GM12873 (cell line): ENCODE data around the gene ZNF521.

Experiments used
- TF ChIP-seq, protein P1 (sequence below): IDR thresholded peaks from 2 replicates; pipeline ENCODE4 v1.5.1; 2012; ENCODE audit warnings: low read depth, mild to moderate bottlenecking, moderate library complexity, low read length, control low read depth; ENCODE audit not compliant: insufficient read depth; ENCODE audit errors: missing control alignments

ZNF521 gene

DNA sequence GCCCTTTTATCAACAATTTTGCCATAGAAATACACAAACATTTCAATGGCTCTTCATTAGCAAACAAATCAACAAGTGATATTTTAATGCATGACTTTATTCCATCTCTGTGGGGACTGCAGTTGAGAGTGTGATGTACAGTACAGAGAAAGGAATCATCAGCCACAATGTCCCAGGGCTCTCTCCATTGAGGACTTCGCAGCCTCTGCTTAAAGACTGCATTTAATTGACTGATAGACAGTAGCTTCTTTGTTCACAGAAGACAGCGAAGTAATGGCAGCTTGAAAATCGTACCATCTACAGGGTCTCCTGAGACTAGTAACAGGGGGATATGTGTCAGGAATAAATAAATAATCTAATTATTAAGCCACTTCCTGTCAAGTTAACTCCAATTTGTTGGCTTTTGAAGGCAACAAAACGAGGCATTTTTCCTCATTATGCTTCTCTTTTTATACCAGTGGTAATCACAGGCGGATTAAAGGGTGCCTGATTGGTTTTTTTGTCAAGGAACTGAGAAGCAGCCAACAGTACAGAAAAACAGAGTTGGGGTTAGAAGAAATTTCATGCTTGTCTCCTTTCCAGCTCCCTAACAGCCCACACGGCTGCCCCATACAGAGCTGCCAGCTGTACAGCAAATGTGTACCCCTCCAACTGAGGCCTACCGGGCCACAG lies 164.3 kb downstream of the ZNF521 start:
- TF ChIP-seq, protein P1, sequence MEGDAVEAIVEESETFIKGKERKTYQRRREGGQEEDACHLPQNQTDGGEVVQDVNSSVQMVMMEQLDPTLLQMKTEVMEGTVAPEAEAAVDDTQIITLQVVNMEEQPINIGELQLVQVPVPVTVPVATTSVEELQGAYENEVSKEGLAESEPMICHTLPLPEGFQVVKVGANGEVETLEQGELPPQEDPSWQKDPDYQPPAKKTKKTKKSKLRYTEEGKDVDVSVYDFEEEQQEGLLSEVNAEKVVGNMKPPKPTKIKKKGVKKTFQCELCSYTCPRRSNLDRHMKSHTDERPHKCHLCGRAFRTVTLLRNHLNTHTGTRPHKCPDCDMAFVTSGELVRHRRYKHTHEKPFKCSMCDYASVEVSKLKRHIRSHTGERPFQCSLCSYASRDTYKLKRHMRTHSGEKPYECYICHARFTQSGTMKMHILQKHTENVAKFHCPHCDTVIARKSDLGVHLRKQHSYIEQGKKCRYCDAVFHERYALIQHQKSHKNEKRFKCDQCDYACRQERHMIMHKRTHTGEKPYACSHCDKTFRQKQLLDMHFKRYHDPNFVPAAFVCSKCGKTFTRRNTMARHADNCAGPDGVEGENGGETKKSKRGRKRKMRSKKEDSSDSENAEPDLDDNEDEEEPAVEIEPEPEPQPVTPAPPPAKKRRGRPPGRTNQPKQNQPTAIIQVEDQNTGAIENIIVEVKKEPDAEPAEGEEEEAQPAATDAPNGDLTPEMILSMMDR: no peak

DNA sequence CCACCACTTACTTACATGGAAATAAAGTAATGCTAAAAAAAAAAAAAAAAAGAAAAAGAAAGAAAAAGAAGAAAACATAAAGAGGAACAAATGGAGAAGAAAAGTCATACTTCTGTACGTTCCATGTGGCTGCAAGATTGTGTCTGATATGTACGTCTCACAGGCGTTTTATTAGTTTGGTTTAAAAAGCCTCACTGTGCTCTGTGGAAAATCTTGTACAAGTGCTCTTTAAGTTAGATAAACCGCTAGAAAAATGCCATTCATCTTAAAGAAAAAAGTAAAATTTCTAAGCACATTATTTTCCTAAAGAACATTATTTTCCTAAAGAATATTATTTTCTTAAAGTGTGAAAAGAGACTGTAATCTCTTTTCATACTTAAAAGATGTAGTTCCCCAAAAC lies 165.1 kb downstream of the ZNF521 start:
- TF ChIP-seq, protein P1: no peak

DNA sequence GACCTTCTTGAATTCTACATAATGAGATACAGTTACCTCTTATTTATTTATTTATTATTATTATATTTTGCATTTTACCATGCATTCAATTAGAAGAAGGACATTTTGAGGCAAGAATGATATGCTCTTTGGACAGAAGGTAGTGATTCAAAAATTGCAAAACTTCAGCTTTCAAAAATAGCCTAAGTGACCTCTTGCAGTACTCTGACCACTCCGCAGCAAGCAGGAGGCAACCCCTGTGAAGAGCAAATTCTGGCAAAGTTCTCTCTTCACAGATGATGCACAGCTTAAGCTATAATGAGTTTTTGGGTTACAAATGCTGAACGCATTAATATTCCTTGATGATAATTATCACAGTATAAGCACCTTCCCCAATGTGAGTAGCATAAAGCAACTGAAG lies 170.0 kb downstream of the ZNF521 start:
- TF ChIP-seq, protein P1: no peak

DNA sequence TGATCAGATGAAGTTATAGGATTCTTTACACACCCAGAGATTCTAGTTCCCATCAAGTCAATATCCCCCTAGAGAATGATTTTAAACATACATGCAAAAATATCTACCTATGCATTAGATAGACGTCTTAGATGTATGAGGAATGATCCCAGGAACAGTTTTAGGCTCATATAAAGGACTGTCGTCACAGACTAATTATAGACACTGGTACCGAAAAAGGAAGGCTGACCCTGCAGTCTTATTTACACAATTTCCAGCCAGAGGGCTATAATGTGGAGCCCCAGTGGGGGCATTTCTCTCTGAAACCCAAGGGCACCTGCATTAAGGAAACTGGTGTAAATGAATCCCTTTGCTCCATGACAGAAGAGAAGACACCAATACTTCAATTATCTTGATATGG lies 170.4 kb downstream of the ZNF521 start:
- TF ChIP-seq, protein P1: no peak

DNA sequence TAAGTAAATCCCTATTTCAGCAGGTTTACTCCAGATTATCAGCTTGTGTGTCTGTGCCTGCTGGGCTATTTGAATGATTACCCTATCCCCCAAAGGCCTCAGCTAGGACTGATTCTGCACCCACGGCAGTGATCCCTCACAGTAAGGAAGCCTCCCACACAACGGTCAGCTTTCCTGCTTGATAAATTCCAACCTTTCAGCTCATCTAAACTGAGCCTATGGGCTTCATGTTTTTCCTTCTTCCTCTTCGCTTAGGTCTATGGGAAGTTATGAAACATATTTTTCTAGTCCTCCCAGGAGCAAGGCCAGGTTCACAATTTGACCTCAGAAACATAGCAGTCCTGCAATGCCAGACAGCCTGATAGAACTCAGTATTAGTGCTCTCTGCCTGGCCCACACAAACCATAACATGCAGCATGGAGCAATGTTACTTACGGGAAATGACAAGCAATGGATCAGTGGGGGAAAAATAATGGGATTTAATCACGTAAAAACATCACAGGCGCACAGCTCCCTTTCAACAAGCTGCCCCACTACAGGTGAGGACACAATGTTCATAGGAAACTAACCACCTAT lies 170.9 kb downstream of the ZNF521 start:
- TF ChIP-seq, protein P1: no peak

DNA sequence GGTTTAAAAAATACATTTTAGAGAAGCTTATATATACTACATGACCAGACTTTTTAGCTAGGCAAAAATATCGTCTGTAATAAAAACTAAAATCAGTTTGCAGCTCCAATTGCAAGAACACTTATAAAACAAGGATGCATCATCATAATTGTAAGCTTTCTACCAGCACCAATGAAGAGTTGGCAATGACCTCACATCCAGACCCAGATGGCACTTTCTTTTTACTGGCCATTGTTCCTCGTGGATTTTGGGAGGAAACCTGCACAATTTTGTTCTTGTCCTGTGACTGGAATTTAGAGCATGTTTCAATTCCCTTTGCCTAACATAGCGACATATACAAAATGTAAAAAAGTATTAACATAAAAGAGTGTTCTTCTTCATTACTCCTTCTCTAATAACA lies 174.3 kb downstream of the ZNF521 start:
- TF ChIP-seq, protein P1: no peak

DNA sequence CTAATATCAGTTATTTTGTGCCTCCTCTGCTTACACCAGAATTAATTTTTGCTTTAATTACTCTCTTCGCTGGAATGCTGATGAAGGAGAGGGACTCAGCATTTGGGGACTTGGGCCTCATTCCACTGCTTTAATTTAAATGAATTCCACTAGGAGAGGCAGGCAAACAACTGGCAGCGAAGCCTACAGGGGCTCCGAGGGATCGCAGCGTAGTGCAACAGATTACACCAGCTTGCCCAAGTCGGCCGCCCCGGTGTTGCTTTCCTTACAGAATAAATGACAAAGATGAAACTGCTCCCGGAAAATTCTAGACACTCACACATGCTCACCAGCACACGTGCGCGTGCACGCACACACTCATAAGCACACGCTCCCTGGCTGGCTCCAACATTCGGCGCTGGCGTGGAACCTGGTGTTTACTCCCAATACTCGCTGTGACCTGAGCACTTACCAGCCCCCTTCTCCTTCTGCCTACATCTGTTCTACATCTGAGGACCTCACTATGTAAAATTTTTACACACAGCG lies 175.4 kb downstream of the ZNF521 start:
- TF ChIP-seq, protein P1: no peak
